ENCODE measurements around the gene TMUB2.

Gene TMUB2

DNA sequence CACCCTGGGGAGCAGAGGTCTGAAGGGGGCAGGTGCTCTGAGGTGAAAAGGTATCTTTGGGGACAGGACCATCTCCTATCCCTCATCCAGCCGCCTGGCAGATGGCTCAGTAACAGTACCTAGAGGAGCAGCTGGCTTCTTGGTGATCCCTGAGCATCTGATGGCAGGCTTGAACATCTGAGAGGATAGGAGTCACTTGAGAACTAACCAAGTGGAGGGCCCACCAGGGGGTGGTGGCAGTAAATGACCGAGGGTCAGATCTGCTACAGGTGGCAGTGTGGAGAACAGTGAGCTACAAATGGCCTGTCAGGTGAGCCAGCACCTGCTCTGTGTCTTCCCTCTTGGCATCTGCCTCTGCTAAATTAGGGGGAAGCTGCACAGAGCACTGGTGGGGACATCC, 31.3 kb upstream of the TMUB2 start:
- H3K36me3 ChIP-seq (ENCODE audit: control insufficient read depth, insufficient read depth, low read length): peaks cover 30% of the 10 kb centered on the region
- no peak for DNase-seq (ENCODE audit: low read depth, low spot score)
- WGBS (ENCODE audit: insufficient coverage, insufficient read length): no CpG with 5 or more reads among the region's 2 CpGs

DNA sequence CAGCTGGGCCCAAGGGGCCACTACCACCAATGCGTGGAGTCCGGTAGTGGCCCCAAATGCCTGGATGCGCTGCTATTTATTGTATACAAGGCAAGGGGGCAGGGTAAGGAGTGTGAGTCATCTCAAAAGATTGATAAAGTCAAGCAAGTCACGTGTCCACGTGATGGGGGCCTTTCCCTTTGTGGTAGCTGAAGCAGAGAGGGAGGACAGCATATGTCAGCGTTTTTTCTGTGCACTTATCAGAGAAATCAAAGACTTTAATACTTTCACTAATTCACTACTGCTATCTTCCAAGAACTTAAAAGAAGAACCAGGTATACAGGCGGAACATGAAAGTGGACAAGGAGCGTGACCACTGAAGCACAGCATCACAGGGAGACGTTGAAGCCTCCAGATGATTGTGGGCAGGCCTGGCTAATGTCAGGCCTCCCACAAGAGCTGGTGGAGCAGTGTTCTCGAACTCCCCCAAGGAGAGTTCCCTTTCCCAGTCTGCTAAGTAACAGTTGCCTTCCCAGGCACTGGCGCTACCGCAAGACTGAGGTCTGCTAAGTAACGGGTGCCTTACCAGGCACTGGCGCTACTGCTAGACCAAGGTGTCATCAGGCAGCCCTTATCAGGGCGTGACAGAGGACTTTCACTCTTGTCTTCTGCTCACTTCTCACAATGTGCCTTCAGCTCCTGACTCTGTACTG, 27.1 kb upstream of the TMUB2 start:
- Histone ChIP-seq H3K4me3 (ENCODE audit: low read length) (no peak overlapping the region), H3K9me3 (ENCODE audit: control insufficient read depth, insufficient read depth, low read length) (no peaks in the 10 kb centered on the region), H3K36me3 (ENCODE audit: control insufficient read depth, insufficient read depth, low read length) (peaks cover 29% of the 10 kb centered on the region), H3K27ac (ENCODE audit: low read length) (no peak overlapping the region), H3K4me1 (ENCODE audit: control insufficient read depth, insufficient read depth, low read length) (no peaks in the 10 kb centered on the region), H3K27me3 (ENCODE audit: control insufficient read depth, insufficient read depth, low read length) (no peaks in the 10 kb centered on the region)
- no peak for DNase-seq (ENCODE audit: low read depth, low spot score)
- no CpG with 5 or more reads among the region's 15 CpGs for WGBS (ENCODE audit: insufficient coverage, insufficient read length)

More for the DNA sequence above, 31.3 kb upstream of the TMUB2 start:
- Histone ChIP-seq H3K4me1 (ENCODE audit: control insufficient read depth, insufficient read depth, low read length) (no peaks in the 10 kb centered on the region), H3K27ac (ENCODE audit: low read length) (no peak overlapping the region), H3K4me3 (ENCODE audit: low read length) (no peak overlapping the region), H3K9me3 (ENCODE audit: control insufficient read depth, insufficient read depth, low read length) (no peaks in the 10 kb centered on the region), H3K27me3 (ENCODE audit: control insufficient read depth, insufficient read depth, low read length) (no peaks in the 10 kb centered on the region)

DNA sequence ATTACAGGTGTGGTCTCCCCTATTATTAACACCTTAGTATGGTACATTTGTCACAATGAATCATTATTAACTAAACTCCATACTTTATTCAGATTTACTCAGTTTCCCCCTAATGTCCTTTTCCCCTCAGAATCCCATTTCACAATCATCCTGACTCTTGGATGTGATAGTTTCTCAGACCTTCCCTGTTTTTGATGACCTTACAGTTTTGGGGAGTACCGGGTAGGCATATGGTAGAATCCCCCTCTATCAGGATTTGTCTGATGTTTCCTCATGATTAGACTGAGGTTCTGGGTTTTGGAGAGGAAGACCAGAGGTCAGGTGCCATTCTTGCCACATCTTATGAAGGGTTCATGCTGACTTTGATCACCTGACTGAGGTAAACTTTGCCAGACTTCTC, 22.3 kb upstream of the TMUB2 start:
- Histone ChIP-seq H3K4me1 (ENCODE audit: control insufficient read depth, insufficient read depth, low read length) (0 out of 2 replicates have a peak, but pooled peaks cover 2% of the 10 kb centered on the region), H3K27me3 (ENCODE audit: control insufficient read depth, insufficient read depth, low read length) (no peaks in the 10 kb centered on the region), H3K9me3 (ENCODE audit: control insufficient read depth, insufficient read depth, low read length) (no peaks in the 10 kb centered on the region), H3K27ac (ENCODE audit: low read length) (no peak overlapping the region), H3K4me3 (ENCODE audit: low read length) (no peak overlapping the region), H3K36me3 (ENCODE audit: control insufficient read depth, insufficient read depth, low read length) (peaks cover 14% of the 10 kb centered on the region; the same call in 1 of the 2 replicates)
- no CpG with 5 or more reads among the region's 1 CpG for WGBS (ENCODE audit: insufficient coverage, insufficient read length)
- DNase-seq (ENCODE audit: low read depth, low spot score): no peak

DNA sequence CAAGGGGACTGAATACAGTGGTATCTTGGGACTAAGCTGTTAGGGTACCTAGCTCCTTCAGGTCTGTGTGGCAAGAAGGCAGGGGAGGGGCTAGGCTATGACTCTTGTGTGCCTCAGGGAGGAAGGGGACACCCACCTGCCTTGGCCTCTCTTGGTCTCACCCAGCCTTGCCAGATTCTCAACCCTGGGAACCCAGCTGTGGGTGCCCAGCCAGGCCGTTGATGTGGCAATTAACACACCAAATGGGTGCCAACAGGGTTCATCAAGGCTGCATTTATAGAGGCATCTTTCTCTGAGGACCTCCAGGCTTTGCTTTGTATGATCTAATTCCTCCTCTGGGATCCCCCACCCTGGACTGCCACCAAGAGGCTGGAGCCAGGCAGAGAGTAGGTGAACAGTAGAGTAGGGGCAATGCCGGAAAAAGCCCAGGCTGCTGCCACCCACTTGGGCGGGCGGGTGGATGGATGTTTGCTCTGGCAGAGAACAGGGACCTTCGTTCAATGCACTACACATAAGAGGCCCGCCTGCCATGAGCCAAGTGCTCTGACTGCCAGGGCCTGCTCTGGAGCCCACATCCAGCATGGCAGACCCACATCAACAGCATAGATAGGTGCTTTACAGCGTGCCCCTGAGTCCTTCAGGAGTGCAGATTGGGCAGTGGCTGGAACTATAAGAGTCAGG, 19.5 kb upstream of the TMUB2 start:
- WGBS (ENCODE audit: insufficient coverage, insufficient read length): no CpG with 5 or more reads among the region's 7 CpGs
- Histone ChIP-seq H3K4me3 (ENCODE audit: low read length) (no peak overlapping the region), H3K9me3 (ENCODE audit: control insufficient read depth, insufficient read depth, low read length) (no peaks in the 10 kb centered on the region), H3K27ac (ENCODE audit: low read length) (no peak overlapping the region), H3K36me3 (ENCODE audit: control insufficient read depth, insufficient read depth, low read length) (peaks cover under 1% of the 10 kb centered on the region; the same call in 1 of the 2 replicates), H3K27me3 (ENCODE audit: control insufficient read depth, insufficient read depth, low read length) (no peaks in the 10 kb centered on the region), H3K4me1 (ENCODE audit: control insufficient read depth, insufficient read depth, low read length) (peaks cover 8% of the 10 kb centered on the region)
- DNase-seq (ENCODE audit: low read depth, low spot score): no peak

DNA sequence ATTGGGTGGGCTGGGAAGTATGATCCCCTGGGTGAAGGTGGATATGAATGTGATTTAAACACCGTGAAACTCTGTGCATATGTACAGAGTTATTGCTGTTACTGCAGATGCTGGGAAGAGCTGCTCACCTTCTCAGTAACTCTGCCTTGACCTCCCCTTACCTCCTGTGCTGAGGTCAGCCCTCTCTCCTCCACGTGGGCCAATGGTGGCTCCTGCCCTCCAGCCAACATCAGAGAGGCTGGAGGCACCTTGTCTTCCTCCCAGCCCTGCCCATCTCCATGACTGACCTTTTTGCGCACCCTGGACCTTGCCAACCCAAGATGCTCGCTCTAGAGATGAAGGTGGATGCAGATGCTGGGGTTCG, 16.7 kb upstream of the TMUB2 start:
- no peak overlapping the region for H3K4me3 ChIP-seq (ENCODE audit: low read length)
- no peaks in the 10 kb centered on the region for H3K27me3 ChIP-seq (ENCODE audit: control insufficient read depth, insufficient read depth, low read length)
- no CpG with 5 or more reads among the region's 5 CpGs for WGBS (ENCODE audit: insufficient coverage, insufficient read length)
- DNase-seq (ENCODE audit: low read depth, low spot score): no peak
- H3K9me3 ChIP-seq (ENCODE audit: control insufficient read depth, insufficient read depth, low read length): no peaks in the 10 kb centered on the region
- no peaks in the 10 kb centered on the region for H3K36me3 ChIP-seq (ENCODE audit: control insufficient read depth, insufficient read depth, low read length)
- H3K4me1 ChIP-seq (ENCODE audit: control insufficient read depth, insufficient read depth, low read length): peaks cover 8% of the 10 kb centered on the region
- no peak overlapping the region for H3K27ac ChIP-seq (ENCODE audit: low read length)

DNA sequence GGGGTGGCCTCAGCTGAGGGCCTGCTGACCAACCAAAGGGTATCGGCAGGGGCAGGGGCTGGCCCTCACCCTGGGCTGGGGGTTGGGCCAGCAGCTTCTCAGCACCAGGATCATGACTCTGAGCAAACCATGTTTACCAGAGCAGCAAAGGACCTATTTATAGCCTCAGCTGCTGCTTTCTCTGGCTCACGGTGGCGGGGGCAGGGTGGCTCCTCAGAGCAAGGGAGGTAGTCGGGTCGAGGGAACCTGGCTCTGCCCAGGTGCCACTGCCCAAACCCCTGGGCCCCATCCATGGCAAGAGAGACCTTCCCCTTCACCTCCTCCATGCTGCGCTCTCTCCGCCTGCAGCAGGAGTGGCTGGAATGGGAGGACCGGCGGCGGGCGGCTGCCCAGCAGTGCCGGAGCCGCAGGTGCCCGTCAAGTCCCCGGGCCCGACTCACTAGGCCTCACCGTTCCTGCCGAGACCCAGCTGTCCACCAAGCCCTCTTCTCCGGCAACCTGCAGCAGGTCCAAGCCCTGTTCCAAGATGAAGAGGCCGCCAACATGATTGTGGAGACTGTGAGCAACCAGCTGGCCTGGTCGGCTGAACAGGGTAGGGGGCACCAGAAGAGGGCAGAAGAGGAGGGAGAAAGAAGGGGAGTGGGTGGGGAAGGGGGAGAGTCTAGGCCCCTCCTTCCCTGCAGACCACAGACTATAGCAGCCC, 16.1 kb upstream of the TMUB2 start, which contains the start of gene ASB16:
TSS of gene ASB16 (plus strand) at position 206 of the 703 bp plus-strand sequence. CDS start at position 292, 86 bp downstream.
- H3K9me3 ChIP-seq (ENCODE audit: control insufficient read depth, insufficient read depth, low read length): no peaks in the 10 kb centered on the region
- H3K27me3 ChIP-seq (ENCODE audit: control insufficient read depth, insufficient read depth, low read length): no peaks in the 10 kb centered on the region
- DNase-seq (ENCODE audit: low read depth, low spot score): no peak
- H3K4me1 ChIP-seq (ENCODE audit: control insufficient read depth, insufficient read depth, low read length): peaks cover 8% of the 10 kb centered on the region
- no CpG with 5 or more reads among the region's 21 CpGs for WGBS (ENCODE audit: insufficient coverage, insufficient read length)
- H3K4me3 ChIP-seq (ENCODE audit: low read length): no peak within 1 kb of the TSS
- no peak within 1 kb of the TSS for H3K27ac ChIP-seq (ENCODE audit: low read length)
- no peaks in the 10 kb centered on the region for H3K36me3 ChIP-seq (ENCODE audit: control insufficient read depth, insufficient read depth, low read length)

DNA sequence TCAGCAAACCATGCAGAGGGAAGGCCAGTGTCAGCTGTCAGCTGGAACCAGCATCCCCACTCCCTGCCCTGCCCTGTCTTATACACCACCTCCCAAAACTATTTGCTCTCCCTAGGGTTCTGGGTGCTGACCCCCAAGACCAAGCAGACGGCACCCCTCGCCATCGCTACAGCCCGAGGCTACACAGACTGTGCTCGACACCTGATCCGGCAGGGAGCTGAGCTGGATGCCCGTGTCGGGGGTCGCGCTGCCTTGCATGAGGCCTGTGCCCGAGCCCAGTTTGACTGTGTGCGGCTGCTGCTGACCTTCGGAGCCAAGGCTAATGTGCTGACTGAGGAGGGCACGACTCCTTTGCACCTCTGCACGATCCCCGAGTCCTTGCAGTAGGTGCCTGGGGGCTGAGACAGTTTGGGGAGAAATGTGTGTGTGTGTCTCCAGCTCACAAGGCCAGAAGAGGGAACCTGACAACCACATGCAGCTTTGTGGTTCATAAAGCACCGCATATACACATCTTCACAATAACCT, 14.8 kb upstream of the TMUB2 start:
- Histone ChIP-seq H3K36me3 (ENCODE audit: control insufficient read depth, insufficient read depth, low read length) (0 out of 2 replicates have a peak, but pooled peaks cover 4% of the 10 kb centered on the region), H3K9me3 (ENCODE audit: control insufficient read depth, insufficient read depth, low read length) (no peaks in the 10 kb centered on the region), H3K27ac (ENCODE audit: low read length) (no peak overlapping the region), H3K27me3 (ENCODE audit: control insufficient read depth, insufficient read depth, low read length) (no peaks in the 10 kb centered on the region), H3K4me1 (ENCODE audit: control insufficient read depth, insufficient read depth, low read length) (peaks cover 8% of the 10 kb centered on the region), H3K4me3 (ENCODE audit: low read length) (no peak overlapping the region)
- no CpG with 5 or more reads among the region's 17 CpGs for WGBS (ENCODE audit: insufficient coverage, insufficient read length)
- no peak for DNase-seq (ENCODE audit: low read depth, low spot score)

DNA sequence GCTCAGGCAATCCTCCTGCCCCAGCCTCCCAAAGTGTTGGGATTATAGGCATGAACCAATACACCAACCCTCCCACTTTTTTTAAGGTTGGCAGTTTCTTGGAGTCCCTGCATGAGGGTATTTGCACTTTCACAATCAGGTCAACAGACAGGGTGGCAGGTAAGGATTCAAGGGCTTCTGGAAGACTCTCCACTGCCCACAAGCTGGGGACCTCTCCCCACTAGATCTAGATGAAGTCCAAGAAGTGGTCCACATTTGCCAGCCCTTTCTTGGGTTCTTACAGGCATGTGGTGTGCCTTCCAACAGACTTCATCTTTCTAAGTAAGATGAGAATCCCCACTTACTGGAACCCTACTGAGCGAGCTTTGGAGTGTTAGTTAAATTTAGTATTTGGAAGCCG, 12.3 kb upstream of the TMUB2 start:
- H3K27ac ChIP-seq (ENCODE audit: low read length): no peak overlapping the region
- H3K4me1 ChIP-seq (ENCODE audit: control insufficient read depth, insufficient read depth, low read length): peaks cover 7% of the 10 kb centered on the region
- no peaks in the 10 kb centered on the region for H3K9me3 ChIP-seq (ENCODE audit: control insufficient read depth, insufficient read depth, low read length)
- no peaks in the 10 kb centered on the region for H3K27me3 ChIP-seq (ENCODE audit: control insufficient read depth, insufficient read depth, low read length)
- DNase-seq (ENCODE audit: low read depth, low spot score): no peak
- WGBS (ENCODE audit: insufficient coverage, insufficient read length): no CpG with 5 or more reads among the region's 2 CpGs
- H3K36me3 ChIP-seq (ENCODE audit: control insufficient read depth, insufficient read depth, low read length): peaks cover 13% of the 10 kb centered on the region
- no peak overlapping the region for H3K4me3 ChIP-seq (ENCODE audit: low read length)

DNA sequence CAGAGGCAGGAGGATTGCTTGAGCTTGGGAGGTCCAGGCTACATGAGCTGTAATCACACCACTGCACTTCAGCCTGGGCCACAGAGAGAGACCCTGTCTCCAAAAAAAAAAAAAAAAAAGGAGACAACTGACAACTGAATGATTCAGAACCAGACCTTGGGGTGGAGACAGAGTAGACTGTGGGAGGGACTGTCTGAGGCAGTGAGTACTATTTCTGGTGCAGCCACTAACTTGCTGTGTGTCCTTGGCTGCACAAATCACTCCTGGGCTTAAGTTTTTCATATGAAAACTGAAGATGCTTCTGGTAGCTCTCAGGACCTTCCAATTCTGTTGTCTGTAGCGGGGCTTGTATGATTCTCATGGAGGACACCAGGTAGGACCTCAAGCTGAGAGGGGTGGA, 10.5 kb upstream of the TMUB2 start:
- H3K36me3 ChIP-seq (ENCODE audit: control insufficient read depth, insufficient read depth, low read length): peaks cover 13% of the 10 kb centered on the region
- no peak overlapping the region for H3K4me3 ChIP-seq (ENCODE audit: low read length)
- H3K27ac ChIP-seq (ENCODE audit: low read length): no peak overlapping the region
- no peaks in the 10 kb centered on the region for H3K4me1 ChIP-seq (ENCODE audit: control insufficient read depth, insufficient read depth, low read length)
- WGBS (ENCODE audit: insufficient coverage, insufficient read length): no CpG with 5 or more reads among the region's 1 CpG
- H3K9me3 ChIP-seq (ENCODE audit: control insufficient read depth, insufficient read depth, low read length): no peaks in the 10 kb centered on the region
- DNase-seq (ENCODE audit: low read depth, low spot score): no peak
- no peaks in the 10 kb centered on the region for H3K27me3 ChIP-seq (ENCODE audit: control insufficient read depth, insufficient read depth, low read length)

DNA sequence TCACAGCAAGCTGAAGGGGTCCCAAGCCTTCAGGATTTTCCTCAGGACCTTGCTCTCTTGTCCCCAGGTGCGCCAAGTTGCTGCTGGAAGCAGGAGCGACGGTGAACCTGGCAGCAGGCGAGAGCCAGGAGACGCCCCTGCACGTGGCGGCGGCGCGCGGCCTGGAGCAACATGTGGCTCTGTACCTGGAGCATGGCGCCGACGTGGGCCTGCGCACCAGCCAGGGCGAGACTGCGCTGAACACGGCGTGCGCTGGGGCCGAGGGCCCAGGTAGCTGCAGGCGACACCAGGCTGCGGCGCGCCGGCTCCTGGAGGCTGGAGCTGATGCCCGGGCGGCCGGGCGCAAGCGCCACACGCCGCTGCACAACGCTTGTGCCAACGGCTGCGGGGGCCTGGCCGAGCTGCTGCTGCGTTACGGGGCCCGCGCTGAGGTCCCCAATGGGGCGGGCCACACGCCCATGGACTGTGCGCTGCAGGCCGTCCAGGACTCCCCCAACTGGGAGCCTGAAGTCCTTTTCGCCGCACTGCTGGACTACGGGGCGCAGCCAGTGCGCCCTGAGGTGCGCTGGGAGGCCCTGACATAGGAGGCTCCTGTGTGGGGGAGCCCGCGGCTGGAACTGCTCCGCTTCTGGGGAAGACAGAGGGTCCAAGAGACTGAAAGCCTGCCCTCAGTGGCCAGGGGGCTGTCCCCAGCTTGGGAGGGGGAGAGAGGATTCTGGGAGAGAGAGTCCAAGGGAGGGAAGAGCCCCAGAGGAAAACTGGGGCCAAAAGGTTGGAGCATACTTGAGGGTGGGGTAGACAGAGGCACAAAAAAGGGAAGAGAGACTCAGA, 9.9 kb upstream of the TMUB2 start:
- DNase-seq (ENCODE audit: low read depth, low spot score): no peak
- peaks cover 16% of the 10 kb centered on the region for H3K36me3 ChIP-seq (ENCODE audit: control insufficient read depth, insufficient read depth, low read length)

More for the DNA sequence above, 9.9 kb upstream of the TMUB2 start:
- Histone ChIP-seq H3K4me3 (ENCODE audit: low read length) (no peak overlapping the region; the same call in 1 of the 2 replicates), H3K27ac (ENCODE audit: low read length) (no peak overlapping the region), H3K9me3 (ENCODE audit: control insufficient read depth, insufficient read depth, low read length) (no peaks in the 10 kb centered on the region), H3K27me3 (ENCODE audit: control insufficient read depth, insufficient read depth, low read length) (no peaks in the 10 kb centered on the region), H3K4me1 (ENCODE audit: control insufficient read depth, insufficient read depth, low read length) (no peaks in the 10 kb centered on the region)
- WGBS (ENCODE audit: insufficient coverage, insufficient read length): no CpG with 5 or more reads among the region's 54 CpGs
